Stimulated activated CD4-positive, alpha-beta T cell treated with anti-CD3 and anti-CD28 coated beads, TNF-alpha, amount 100 ng/mL, for 48 hours (primary cell): Measurements from ENCODE around the gene HIGD2A.

Experiments used
- DNase-seq, 3 donors: peaks; one replicate each; pipeline ENCODE4 v3.0.0-alpha.2; 2020; ENCODE audit warnings: low read depth in 3 of 3

Gene HIGD2A

GRCh38 chr5:176369934-176370711 is 18.4 kb upstream of the HIGD2A start:
- no peak for DNase-seq

GRCh38 chr5:176371621-176372539 is 16.7 kb upstream of the HIGD2A start:
- DNase-seq: no peak

GRCh38 chr5:176373100-176373818 is 15.3 kb upstream of the HIGD2A start:
- no peak for DNase-seq

- no peak for DNase-seq
Observed at GRCh38 chr5:176379881-176380280, 8.7 kb upstream of the HIGD2A start.

- DNase-seq: no peak
Observed at GRCh38 chr5:176381423-176381822, 7.1 kb upstream of the HIGD2A start.

- no peak for DNase-seq
Observed at GRCh38 chr5:176381979-176382378, 6.6 kb upstream of the HIGD2A start.

GRCh38 chr5:176382721-176383120 is 5.8 kb upstream of the HIGD2A start:
- no peak for DNase-seq

- DNase-seq: no peak
Observed at GRCh38 chr5:176383248-176383905, 5.2 kb upstream of the HIGD2A start.

GRCh38 chr5:176383961-176384360 is 4.6 kb upstream of the HIGD2A start:
- DNase-seq: no peak

- DNase-seq: no peak
Observed at GRCh38 chr5:176384366-176384930, 4.1 kb upstream of the HIGD2A start.

GRCh38 chr5:176384991-176385390 is 3.6 kb upstream of the HIGD2A start:
- no peak for DNase-seq

GRCh38 chr5:176386491-176386890 is 2.1 kb upstream of the HIGD2A start:
- DNase-seq: no peak

GRCh38 chr5:176387384-176387925 is 1.1 kb upstream of the HIGD2A start:
- no peak for DNase-seq

- no peak for DNase-seq
Observed at GRCh38 chr5:176388003-176388443, 528 bp upstream of the HIGD2A start.

- no peak for DNase-seq
Observed at GRCh38 chr5:176389135-176390123, 878 bp downstream of the HIGD2A start.

GRCh38 chr5:176391479-176391878 is 2.9 kb downstream of the HIGD2A start:
- no peak for DNase-seq

GRCh38 chr5:176391999-176392398 is 3.4 kb downstream of the HIGD2A start:
- DNase-seq: no peak

GRCh38 chr5:176392526-176392925 is 4.0 kb downstream of the HIGD2A start:
- DNase-seq: no peak

- no peak for DNase-seq
Observed at GRCh38 chr5:176394096-176394495, 5.5 kb downstream of the HIGD2A start.
